Stomach (tissue), 4 donors: ENCODE data around the gene CENPX.

Experiments
- CTCF ChIP-seq, 7 experiments: fragments of 450-650 bp in 4 of 7; fragments of 200-600 bp in 3 of 7; sonication (generic) in 3 of 7; IDR thresholded peaks; one replicate each; pipeline ENCODE4 v1.5.1; 2016 to 2019; ENCODE audit warnings: antibody characterized with exemption in 7 of 7, control low read depth in 2 of 7, mild to moderate bottlenecking in 1 of 7
- POLR2AphosphoS5 ChIP-seq, 3 donors: sonication (generic); formaldehyde crosslinking; IDR thresholded peaks; one replicate each; pipeline ENCODE4 v1.6.1; 2016; ENCODE audit warnings: antibody characterized with exemption in 3 of 3

GRCh38 chr17:81983011-81983638 lies 39.6 kb downstream of the CENPX start:
- TF ChIP-seq POLR2AphosphoS5 (IDR thresholded peaks at IDR 0.05) = no peak
- TF ChIP-seq CTCF (IDR thresholded peaks at IDR 0.05) = no peak
